ENCODE measurements around the gene CLDN6.
A peak's percentile ranks its signal among the peaks of the same experiment; 100 is the strongest.

The CLDN6 gene

DNA sequence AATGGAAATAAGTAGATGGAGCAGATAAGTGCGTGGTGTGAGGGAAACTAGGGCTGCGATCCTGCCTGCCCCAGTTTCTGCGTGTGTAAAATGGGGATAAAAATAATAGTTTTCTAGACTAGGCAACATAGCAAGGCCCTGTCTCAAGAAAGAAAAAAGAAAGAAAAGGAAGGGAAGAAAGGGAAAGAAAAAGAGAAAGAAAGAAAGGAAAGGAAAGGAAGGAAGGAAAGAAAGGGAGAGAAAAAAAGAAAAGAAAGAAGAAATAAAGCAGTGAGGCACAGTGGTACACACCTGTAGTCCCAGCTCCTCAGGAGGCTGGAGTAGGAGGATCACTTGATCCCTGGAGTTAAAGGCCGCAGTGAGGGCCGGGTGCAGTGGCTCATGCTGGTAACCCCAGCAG, 35.6 kb downstream of the CLDN6 start:
- peak overlapping the region; percentile 99; the same call in 1 of the 2 replicates for H3K27ac ChIP-seq
- TF ChIP-seq ZFX (IDR thresholded peaks at IDR 0.05; ENCODE audit: borderline replicate concordance), result no peak
- TF ChIP-seq, protein P1, sequence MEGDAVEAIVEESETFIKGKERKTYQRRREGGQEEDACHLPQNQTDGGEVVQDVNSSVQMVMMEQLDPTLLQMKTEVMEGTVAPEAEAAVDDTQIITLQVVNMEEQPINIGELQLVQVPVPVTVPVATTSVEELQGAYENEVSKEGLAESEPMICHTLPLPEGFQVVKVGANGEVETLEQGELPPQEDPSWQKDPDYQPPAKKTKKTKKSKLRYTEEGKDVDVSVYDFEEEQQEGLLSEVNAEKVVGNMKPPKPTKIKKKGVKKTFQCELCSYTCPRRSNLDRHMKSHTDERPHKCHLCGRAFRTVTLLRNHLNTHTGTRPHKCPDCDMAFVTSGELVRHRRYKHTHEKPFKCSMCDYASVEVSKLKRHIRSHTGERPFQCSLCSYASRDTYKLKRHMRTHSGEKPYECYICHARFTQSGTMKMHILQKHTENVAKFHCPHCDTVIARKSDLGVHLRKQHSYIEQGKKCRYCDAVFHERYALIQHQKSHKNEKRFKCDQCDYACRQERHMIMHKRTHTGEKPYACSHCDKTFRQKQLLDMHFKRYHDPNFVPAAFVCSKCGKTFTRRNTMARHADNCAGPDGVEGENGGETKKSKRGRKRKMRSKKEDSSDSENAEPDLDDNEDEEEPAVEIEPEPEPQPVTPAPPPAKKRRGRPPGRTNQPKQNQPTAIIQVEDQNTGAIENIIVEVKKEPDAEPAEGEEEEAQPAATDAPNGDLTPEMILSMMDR (IDR thresholded peaks at IDR 0.05), result no peak

GRCh38 chr16:2981899-2982250, 36.1 kb downstream of the CLDN6 start:
- H3K27ac ChIP-seq, result peak overlapping the region; percentile 99; the same call in 1 of the 2 replicates
- TF ChIP-seq, protein P1 (IDR thresholded peaks at IDR 0.05), result no peak
- TF ChIP-seq ZFX (IDR thresholded peaks at IDR 0.05; ENCODE audit: borderline replicate concordance), result no peak

- TF ChIP-seq, protein P1 (IDR thresholded peaks at IDR 0.05), result no peak
- TF ChIP-seq ZFX (IDR thresholded peaks at IDR 0.05; ENCODE audit: borderline replicate concordance), result no peak
- H3K27ac ChIP-seq, result peak overlapping the region; percentile 99
Measured at GRCh38 chr16:2981177-2981898, 36.6 kb downstream of the CLDN6 start.

DNA sequence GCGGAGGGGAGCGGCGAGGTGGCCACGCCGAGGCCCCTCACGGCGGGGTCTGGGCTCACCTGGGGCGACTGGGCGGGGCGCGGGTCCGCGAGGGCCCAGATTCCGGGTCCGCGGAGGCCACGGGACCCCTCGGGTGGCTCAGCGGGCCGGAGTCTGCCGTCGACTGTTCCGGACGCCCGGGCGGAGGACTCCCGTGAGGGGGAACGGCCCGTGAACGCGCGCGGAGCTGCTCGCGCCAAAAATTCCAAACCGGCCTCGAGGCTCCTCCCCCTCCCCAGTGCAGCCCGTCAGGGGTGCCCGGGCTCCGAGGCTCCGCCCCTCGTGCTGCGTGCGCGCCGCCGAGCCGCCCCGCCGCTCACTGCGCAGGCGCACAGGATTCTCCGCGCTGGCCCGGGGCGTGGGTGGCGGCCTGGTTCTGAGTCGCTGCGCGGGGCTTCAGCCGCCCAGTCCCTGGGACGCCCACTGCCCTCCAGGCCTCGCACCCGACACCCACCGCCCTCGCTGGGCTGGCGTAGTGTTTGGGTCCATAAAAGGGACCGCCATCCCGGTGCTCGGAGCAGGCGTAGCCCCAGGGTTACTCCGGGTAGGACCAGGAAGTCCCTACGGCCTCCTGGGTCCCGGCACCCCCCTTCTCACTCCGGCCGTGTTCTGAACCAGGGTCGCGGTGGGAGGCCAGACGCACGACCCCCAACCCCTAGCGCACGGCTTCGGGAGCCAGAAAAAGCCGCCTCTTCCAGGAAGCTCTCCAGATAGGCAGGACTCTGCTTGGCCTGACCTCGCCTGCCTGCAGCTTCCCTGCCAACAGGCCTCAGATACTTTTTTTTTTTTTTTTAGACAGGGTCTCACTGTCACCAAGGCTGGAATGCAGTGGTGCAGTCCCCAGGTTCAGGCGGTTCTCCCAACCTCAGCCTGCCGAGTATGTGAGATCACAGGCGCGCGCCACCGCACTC, 37.5 kb downstream of the CLDN6 start, which contains the start of gene PKMYT1:
TSS of gene PKMYT1 (minus strand) at position 220 of the 950 bp plus-strand sequence. CDS start 789 bp downstream, outside the sequence.
- H3K27ac ChIP-seq, result peak within 1 kb of the TSS; percentile 99
- TF ChIP-seq ZFX (IDR thresholded peaks at IDR 0.05; ENCODE audit: borderline replicate concordance), result no peak
- TF ChIP-seq, protein P1 (IDR thresholded peaks at IDR 0.05), result no peak

DNA sequence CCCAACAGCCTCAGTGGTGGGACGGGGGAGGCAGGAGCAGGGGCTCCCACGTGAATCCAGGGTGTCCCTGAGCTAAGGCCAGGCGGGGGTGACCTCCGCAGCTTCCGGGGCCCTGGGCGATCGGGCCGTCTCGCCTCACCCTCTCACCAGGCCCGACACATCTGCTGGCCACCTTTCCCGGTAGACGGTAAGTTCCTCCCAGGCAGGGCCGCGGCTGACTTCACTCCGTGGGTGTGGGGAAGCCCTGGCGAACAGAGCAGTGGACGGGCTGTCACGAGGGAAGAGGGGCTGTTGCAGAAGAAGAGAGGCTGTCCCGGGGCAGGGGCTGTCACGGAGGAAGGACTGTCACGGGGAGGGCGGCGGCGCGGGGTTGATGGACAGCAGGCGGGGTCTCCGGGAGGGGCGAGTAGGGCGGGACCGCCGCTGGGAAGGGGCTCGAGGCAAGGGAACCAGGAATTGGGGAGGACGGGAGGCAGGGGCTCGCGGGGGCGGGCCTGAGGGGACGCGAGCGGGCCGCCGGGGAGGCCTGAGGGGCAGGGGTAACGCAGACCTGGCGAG, 38.2 kb downstream of the CLDN6 start:
- H3K27ac ChIP-seq, result peak overlapping the region; percentile 99

GRCh38 chr16:2977440-2977839, 40.5 kb downstream of the CLDN6 start:
- TF ChIP-seq ZFX (IDR thresholded peaks at IDR 0.05; ENCODE audit: borderline replicate concordance), result no peak
- TF ChIP-seq, protein P1 (IDR thresholded peaks at IDR 0.05), result no peak
- peak overlapping the region; percentile 99 for H3K27ac ChIP-seq

More for the DNA sequence above, 38.2 kb downstream of the CLDN6 start:
- no peak for TF ChIP-seq ZFX (IDR thresholded peaks at IDR 0.05; ENCODE audit: borderline replicate concordance)
- TF ChIP-seq, protein P1 (IDR thresholded peaks at IDR 0.05), result no peak

All from 22Rv1 (cell line).